ENCODE data around the gene DOCK8. TPM values are rescaled to one million over a fixed set of nuclear protein-coding genes. Genes with fewer than 3 reads are reported as not detected.

DOCK8 gene
- total and polyA plus RNA-seq, 2 of the 4 experiments (the other 2 are of a cell fraction) = not detected

DNA sequence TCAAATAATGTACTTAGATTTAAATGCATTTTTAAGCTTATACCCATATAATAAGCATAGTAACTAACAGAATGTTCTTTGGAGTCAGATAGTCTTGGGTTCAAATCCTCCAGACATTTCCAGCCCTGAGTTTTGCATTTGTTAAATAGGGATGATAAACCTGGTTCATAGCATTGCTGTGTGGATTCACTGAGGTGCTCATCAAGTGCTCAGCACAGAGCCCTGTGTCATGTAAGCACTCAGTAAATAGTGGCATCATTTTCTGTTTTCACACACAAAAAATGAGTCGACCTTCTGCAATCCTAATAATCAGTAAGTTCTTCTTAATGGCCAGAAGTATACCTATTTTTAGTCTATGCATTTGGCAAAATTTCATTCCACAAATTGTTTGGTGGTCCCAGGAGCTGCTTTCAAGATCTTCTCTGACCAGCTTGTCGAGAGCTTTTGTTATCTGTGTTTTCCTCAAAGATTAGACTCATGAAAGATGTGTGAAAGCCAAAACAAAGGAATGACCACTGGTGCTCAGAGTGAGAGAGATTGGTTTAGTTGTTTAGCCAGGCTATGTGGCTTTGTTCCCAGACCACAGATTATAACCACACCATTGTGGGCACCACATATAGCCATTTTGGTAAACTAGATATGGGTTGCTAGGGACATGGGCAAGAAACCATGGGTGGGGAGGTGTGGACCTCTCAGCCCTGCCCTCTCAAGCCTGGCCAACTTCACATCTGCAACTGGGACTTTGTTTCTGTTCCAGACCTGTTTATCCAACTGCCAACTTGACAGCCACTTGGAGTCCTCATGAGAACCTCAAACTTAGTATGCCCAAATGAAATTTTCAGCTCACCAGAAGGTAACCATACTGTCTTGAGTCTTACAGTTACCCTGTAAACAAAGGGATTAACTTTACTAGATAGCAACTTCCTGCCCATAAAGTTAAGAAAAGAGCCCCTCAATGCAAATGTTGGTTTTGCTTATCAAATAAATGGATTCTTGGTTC lies 45.0 kb downstream of the DOCK8 start (continued):
- TF ChIP-seq MXI1 (IDR thresholded peaks at IDR 0.05; ENCODE audit: borderline replicate concordance, low read depth, low read length) = no peak

- intact Hi-C loops (cut with micrococcal nuclease) = no loop called here
- no peak for TF ChIP-seq NFE2L2 (IDR thresholded peaks at IDR 0.05; ENCODE audit: low read depth, low read length)
- no peak for TF ChIP-seq SMC3 (IDR thresholded peaks at IDR 0.05; ENCODE audit: low read depth, low read length)
- no peak for TF ChIP-seq BHLHE40 (IDR thresholded peaks at IDR 0.05; ENCODE audit: low read depth, low read length)
- TF ChIP-seq RFX5 (IDR thresholded peaks at IDR 0.05; ENCODE audit: low read depth, low read length) = no peak
- no peak for TF ChIP-seq RCOR1 (IDR thresholded peaks at IDR 0.05; ENCODE audit: insufficient replicate concordance, low read length)
- TF ChIP-seq ELK1 (IDR thresholded peaks at IDR 0.05; ENCODE audit: borderline replicate concordance, low read depth, low read length) = no peak
- TF ChIP-seq MAFK (IDR thresholded peaks at IDR 0.05; ENCODE audit: low read depth, low read length) = no peak
- no peak for TF ChIP-seq CTCF (conservative IDR thresholded peaks at IDR 0.05; ENCODE audit: low read depth, low read length)
- TF ChIP-seq, protein P1, sequence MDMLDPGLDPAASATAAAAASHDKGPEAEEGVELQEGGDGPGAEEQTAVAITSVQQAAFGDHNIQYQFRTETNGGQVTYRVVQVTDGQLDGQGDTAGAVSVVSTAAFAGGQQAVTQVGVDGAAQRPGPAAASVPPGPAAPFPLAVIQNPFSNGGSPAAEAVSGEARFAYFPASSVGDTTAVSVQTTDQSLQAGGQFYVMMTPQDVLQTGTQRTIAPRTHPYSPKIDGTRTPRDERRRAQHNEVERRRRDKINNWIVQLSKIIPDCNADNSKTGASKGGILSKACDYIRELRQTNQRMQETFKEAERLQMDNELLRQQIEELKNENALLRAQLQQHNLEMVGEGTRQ (IDR thresholded peaks at IDR 0.05; ENCODE audit: low read depth, low read length) = no peak
- TF ChIP-seq CHD1 (IDR thresholded peaks at IDR 0.05; ENCODE audit: low read depth, low read length) = no peak
- TF ChIP-seq MXI1 (IDR thresholded peaks at IDR 0.05; ENCODE audit: borderline replicate concordance, low read depth, low read length) = no peak
- TF ChIP-seq RAD21 (IDR thresholded peaks at IDR 0.05; ENCODE audit: low read length) = no peak
Measured at GRCh38 chr9:264231-264630, 49.6 kb downstream of the DOCK8 start.

More at GRCh38 chr9:264231-264630, 49.6 kb downstream of the DOCK8 start:
- Histone ChIP-seq H3K23ac (ENCODE audit: low read depth, low read length) (no peak overlapping the region), H4K5ac (ENCODE audit: low read depth, low read length) (no peak overlapping the region), H2AK5ac (ENCODE audit: low read depth, low read length) (no peak overlapping the region), H3K14ac (replicated peaks; ENCODE audit: low read depth, low read length) (no peak overlapping the region), H3K4me3 (ENCODE audit: insufficient read depth, low read depth, low read length) (no peak overlapping the region), H3K4me1 (ENCODE audit: control insufficient read depth, insufficient read depth, low read length) (no peaks in the 10 kb centered on the region), H2BK20ac (ENCODE audit: low read depth, low read length) (no peak overlapping the region), H2BK120ac (ENCODE audit: low read depth, low read length) (no peak overlapping the region), H3K36me3 (ENCODE audit: control insufficient read depth, insufficient read depth, low read length) (no peaks in the 10 kb centered on the region), H3K9me3 (ENCODE audit: control insufficient read depth, insufficient read depth, low read length) (no peaks in the 10 kb centered on the region), H2BK5ac (ENCODE audit: low read depth, low read length, poor library complexity, severe bottlenecking) (no peak overlapping the region), H3K4me2 (ENCODE audit: low read depth, low read length) (no peak overlapping the region), H2AK9ac (replicated peaks; ENCODE audit: low read depth, low read length, poor library complexity) (no peak overlapping the region), H4K8ac (ENCODE audit: low read depth in 2 of 2, low read length in 2 of 2) (no peak overlapping the region), H3K79me1 (ENCODE audit: low read depth in 1 of 2, low read length in 2 of 2) (no peaks in the 10 kb centered on the region), H4K91ac (ENCODE audit: insufficient read depth, low read depth, low read length) (no peak overlapping the region), H4K20me1 (ENCODE audit: insufficient read depth, low read length) (no peaks in the 10 kb centered on the region), H3K27me3 (ENCODE audit: control insufficient read depth, insufficient read depth, low read length) (no peaks in the 10 kb centered on the region), H2BK15ac (ENCODE audit: low read depth, low read length) (no peak overlapping the region), H2AFZ (replicated peaks; ENCODE audit: low read length, poor library complexity) (no peak overlapping the region), H3K56ac (ENCODE audit: extremely low read depth, insufficient read depth, low read length) (no peak overlapping the region), H3K4ac (ENCODE audit: low read depth, low read length) (no peak overlapping the region), H3K18ac (ENCODE audit: low read depth, low read length) (no peak overlapping the region), H3K27ac (ENCODE audit: insufficient read depth, low read length) (no peak overlapping the region), H3K9ac (ENCODE audit: low read depth, low read length) (no peak overlapping the region), H3K9me1 (ENCODE audit: insufficient read depth, low read length) (no peaks in the 10 kb centered on the region)
- BruUV-seq (replicated peaks) = no TSS peak
- in situ Hi-C loops (cut with MboI; ENCODE audit: low sequenced_read_pairs) (no loop called here), dilution Hi-C loops (cut with HindIII; ENCODE audit: low sequenced_read_pairs, unreplicated experiment) (no loop called here)
- no peak for DNase-seq
- ChIA-PET CTCF (no interaction called here), POLR2A (ENCODE audit: unreplicated experiment) (no interaction called here)
- no peak for ATAC-seq (ENCODE audit: low read depth)
- no CpG with 5 or more reads among the region's 2 CpGs for WGBS, 2 experiments (ENCODE audit: extremely low coverage in 2 of 2, insufficient read length in 1 of 2)
